Cardiac muscle cell (in vitro differentiated cells and primary cell): Measurements from ENCODE around the gene KIF25. TPM values are rescaled to one million over a fixed set of nuclear protein-coding genes. Genes with fewer than 3 reads are reported as not detected.

Experiments
- DNase-seq, 2 donors: peaks; one replicate each; pipeline versions ENCODE4 v3.0.0 to v3.0.0-alpha.2; 2010 to 2017; ENCODE audit warnings: low read depth in 1 of 2, low spot score in 1 of 2
- H3K27ac ChIP-seq: fragments of 200-600 bp; sonication (generic); 2 replicates; pipeline ENCODE4 v1.5.1; 2016
- H3K27me3 ChIP-seq: fragments of 200-600 bp; sonication (generic); 2 replicates; pipeline ENCODE4 v1.6.0; 2016; ENCODE audit warnings: control low read depth
- H3K36me3 ChIP-seq: fragments of 200-600 bp; sonication (generic); 2 replicates; pipeline ENCODE4 v1.5.1; 2016; ENCODE audit warnings: control low read depth
- H3K4me1 ChIP-seq: fragments of 200-600 bp; sonication (generic); 2 replicates; pipeline ENCODE4 v1.8.1; 2017; ENCODE audit warnings: low read depth, mild to moderate bottlenecking, mixed run types
- H3K4me3 ChIP-seq: fragments of 200-600 bp; sonication (generic); 2 replicates; pipeline ENCODE4 v1.5.1; 2016; ENCODE audit warnings: mild to moderate bottlenecking
- H3K9me3 ChIP-seq: fragments of 200-600 bp; sonication (generic); 2 replicates; pipeline ENCODE4 v1.5.1; 2017; ENCODE audit warnings: low read depth, mild to moderate bottlenecking, control low read depth
- polyA plus RNA-seq: library from polyadenylated mRNA; unstranded; fragments of >200 nt; fragmentation: Nextera tagmentation; extraction: Ambion mirVana; gene quantifications from 2 replicates; pipeline ENCODE4 v1.2.1, GENCODE V29; 2016
- total RNA-seq: library from RNA; depleted of rRNA; stranded (reverse); fragments of >200 nt; gene quantifications from 2 replicates; pipeline ENCODE4 v1.2.3, GENCODE V29; 2016
- TF ChIP-seq, protein P1 (sequence below): IDR thresholded peaks from 2 replicates; pipeline ENCODE4 v1.5.1; 2012; ENCODE audit warnings: low read depth, mild to moderate bottlenecking, low read length

The KIF25 gene, protein sequence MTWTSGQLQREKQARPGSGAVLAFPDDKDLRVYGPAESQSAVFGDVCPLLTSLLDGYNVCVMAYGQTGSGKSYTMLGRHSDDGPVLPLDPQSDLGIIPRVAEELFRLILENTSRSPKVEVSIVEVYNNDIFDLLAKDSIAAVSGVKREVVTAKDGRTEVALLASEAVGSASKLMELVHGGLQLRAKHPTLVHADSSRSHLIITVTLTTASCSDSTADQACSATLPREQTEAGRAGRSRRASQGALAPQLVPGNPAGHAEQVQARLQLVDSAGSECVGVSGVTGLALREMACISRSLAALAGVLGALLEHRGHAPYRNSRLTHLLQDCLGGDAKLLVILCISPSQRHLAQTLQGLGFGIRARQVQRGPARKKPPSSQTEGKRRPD
- 1.6 TPM in 1 of 2 replicates, not detected in the other for total RNA-seq
- polyA plus RNA-seq = 0.40 and 1.2 TPM in 2 replicates

DNA sequence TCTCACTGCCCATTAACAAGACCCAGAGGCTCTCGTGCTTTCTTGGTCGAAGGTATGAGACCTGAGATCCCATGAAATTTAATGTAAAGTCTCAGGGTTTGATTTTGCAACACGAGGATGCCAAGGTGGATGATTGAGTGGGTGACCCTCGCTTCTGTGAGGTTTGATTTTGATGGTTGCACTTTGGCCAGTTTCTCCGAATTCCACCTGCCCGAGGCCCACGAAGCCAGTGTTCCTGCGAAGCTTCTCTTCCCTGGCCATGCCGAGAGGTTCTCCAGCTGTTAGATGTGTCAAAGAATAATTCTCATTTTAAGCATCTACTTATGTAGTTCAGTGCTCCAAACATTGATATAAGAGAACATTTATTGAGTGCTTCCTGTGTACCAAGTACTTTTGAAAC, at the start of gene KIF25:
Gene KIF25 (plus strand): TSS at position 30 of the 400 bp plus-strand sequence. CDS start 31,915 bp downstream, outside the sequence.
- TF ChIP-seq, protein P1, sequence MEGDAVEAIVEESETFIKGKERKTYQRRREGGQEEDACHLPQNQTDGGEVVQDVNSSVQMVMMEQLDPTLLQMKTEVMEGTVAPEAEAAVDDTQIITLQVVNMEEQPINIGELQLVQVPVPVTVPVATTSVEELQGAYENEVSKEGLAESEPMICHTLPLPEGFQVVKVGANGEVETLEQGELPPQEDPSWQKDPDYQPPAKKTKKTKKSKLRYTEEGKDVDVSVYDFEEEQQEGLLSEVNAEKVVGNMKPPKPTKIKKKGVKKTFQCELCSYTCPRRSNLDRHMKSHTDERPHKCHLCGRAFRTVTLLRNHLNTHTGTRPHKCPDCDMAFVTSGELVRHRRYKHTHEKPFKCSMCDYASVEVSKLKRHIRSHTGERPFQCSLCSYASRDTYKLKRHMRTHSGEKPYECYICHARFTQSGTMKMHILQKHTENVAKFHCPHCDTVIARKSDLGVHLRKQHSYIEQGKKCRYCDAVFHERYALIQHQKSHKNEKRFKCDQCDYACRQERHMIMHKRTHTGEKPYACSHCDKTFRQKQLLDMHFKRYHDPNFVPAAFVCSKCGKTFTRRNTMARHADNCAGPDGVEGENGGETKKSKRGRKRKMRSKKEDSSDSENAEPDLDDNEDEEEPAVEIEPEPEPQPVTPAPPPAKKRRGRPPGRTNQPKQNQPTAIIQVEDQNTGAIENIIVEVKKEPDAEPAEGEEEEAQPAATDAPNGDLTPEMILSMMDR = no peak
- H3K4me3 ChIP-seq = no peak within 1 kb of the TSS
- H3K4me1 ChIP-seq = no peaks in the 10 kb centered on the region
- no peaks in the 10 kb centered on the region for H3K36me3 ChIP-seq
- H3K27me3 ChIP-seq = no peaks in the 10 kb centered on the region
- no peak for DNase-seq
- no peak within 1 kb of the TSS for H3K27ac ChIP-seq
- no peaks in the 10 kb centered on the region for H3K9me3 ChIP-seq

DNA sequence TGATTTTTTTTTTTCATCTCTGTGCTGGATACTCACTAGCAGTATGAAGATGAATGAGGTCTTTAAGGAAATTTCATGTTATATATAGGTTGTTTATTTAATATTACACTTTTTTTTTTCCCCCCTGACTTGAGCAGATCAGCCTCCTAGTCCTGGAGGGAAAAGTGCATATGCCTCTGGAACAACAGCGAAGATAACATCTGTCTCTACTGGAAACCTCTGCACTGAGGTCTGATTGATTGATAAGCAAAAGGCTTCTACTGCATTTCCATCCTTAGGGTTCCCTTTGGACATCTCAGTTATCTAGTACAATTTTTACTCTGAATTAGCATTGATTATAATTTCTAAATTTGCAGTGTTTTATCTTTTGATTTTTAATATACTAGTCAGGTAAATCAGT, 49.8 kb upstream of the KIF25 start:
- TF ChIP-seq, protein P1 = no peak
- no peak overlapping the region for H3K4me3 ChIP-seq
- no peaks in the 10 kb centered on the region for H3K9me3 ChIP-seq
- no peak for DNase-seq
- H3K27ac ChIP-seq = no peak overlapping the region
- no peaks in the 10 kb centered on the region for H3K4me1 ChIP-seq
- peaks cover 87% of the 10 kb centered on the region for H3K36me3 ChIP-seq
- no peaks in the 10 kb centered on the region for H3K27me3 ChIP-seq

DNA sequence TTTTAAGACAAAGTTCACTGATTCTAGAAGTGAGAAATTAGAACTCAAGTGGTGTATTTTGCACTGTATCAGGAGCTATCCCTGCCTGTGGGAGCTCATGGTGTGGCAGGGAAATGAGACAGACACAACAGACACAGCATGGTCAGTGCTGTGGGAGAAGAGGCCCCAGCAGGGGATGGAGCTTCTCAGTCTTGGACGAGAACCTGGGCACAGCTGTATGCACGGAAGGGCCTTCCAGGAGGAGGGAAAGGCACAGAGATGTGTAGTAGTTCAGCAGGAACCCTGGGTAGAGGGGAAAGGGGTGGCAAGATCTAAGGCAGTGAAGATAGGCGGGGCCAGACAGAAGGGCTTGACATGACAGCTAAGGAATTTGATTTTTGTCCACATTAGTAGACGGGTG, 48.8 kb upstream of the KIF25 start:
- Histone ChIP-seq H3K36me3 (peaks cover 85% of the 10 kb centered on the region), H3K27me3 (no peaks in the 10 kb centered on the region), H3K4me3 (no peak overlapping the region), H3K4me1 (no peaks in the 10 kb centered on the region), H3K27ac (peak overlapping the region; percentile 63), H3K9me3 (no peaks in the 10 kb centered on the region)
- no peak for DNase-seq
- TF ChIP-seq, protein P1 = no peak

DNA sequence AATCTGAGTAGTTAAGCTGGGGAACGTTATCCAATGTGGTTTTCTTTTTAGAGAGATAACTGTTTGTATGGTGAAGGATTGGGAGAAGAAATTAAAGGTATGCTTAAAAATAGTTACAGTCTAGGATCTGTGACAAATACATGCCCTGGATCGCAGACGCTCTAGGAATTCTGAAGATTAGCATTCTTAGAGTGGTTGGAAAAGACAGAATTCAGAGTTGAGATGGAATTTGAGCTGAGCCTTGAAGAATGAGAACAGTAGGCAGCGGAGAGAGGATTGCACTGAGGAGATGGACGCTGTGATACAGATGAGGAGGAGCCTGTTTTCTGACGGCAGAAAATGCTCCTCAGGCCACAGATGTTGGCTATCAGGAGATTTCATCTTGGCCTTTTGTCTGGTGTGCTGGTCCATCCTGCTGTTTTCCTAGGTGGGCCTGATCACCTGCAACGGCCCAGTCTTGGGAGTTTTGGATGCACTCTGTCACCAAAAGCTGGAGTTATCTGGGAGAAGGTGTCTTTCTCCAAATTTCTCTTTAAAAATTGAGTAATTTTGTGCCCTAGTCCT, 48.3 kb upstream of the KIF25 start:
- peaks cover 80% of the 10 kb centered on the region for H3K36me3 ChIP-seq
- DNase-seq = no peak
- no peak overlapping the region for H3K4me3 ChIP-seq
- TF ChIP-seq, protein P1 = no peak
- H3K9me3 ChIP-seq = no peaks in the 10 kb centered on the region
- no peaks in the 10 kb centered on the region for H3K27me3 ChIP-seq
- H3K27ac ChIP-seq = peak overlapping the region; percentile 63
- H3K4me1 ChIP-seq = no peaks in the 10 kb centered on the region

DNA sequence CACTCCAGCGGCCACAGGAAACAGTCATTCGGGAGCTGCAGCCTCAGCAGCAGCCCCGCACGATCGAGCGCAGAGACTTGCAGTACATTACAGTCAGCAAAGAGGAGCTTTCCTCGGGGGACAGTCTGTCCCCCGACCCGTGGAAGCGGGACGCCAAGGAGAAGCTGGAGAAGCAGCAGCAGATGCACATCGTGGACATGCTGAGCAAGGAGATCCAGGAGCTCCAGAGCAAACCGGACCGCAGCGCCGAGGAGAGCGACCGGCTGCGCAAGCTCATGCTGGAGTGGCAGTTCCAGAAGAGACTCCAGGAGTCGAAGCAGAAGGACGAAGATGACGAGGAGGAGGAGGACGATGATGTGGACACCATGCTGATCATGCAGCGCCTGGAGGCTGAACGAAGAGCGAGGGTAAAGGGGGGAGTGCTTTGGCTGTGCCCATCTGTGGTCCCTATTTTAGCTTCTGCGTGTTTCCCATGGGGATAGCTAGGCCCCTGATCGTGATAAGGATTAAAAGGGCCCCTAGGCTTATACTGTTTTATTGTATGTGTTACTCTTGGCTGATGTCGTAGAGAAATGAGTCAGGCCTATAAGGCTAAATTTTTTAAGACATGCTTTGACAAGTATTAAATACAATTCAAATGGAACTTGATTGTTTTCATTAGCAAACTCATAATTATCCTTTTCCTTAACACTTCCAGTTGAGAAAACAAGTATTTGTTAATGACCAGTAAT, 45.5 kb upstream of the KIF25 start:
- no peak overlapping the region for H3K4me3 ChIP-seq
- H3K36me3 ChIP-seq = peaks cover 57% of the 10 kb centered on the region
- TF ChIP-seq, protein P1 = no peak
- H3K4me1 ChIP-seq = no peaks in the 10 kb centered on the region
- H3K27ac ChIP-seq = no peak overlapping the region
- H3K9me3 ChIP-seq = no peaks in the 10 kb centered on the region
- DNase-seq = no peak
- H3K27me3 ChIP-seq = no peaks in the 10 kb centered on the region
